ENCODE data around the gene RCN1.
A peak's percentile ranks its signal among the peaks of the same experiment; 100 is the strongest.

Gene RCN1

DNA sequence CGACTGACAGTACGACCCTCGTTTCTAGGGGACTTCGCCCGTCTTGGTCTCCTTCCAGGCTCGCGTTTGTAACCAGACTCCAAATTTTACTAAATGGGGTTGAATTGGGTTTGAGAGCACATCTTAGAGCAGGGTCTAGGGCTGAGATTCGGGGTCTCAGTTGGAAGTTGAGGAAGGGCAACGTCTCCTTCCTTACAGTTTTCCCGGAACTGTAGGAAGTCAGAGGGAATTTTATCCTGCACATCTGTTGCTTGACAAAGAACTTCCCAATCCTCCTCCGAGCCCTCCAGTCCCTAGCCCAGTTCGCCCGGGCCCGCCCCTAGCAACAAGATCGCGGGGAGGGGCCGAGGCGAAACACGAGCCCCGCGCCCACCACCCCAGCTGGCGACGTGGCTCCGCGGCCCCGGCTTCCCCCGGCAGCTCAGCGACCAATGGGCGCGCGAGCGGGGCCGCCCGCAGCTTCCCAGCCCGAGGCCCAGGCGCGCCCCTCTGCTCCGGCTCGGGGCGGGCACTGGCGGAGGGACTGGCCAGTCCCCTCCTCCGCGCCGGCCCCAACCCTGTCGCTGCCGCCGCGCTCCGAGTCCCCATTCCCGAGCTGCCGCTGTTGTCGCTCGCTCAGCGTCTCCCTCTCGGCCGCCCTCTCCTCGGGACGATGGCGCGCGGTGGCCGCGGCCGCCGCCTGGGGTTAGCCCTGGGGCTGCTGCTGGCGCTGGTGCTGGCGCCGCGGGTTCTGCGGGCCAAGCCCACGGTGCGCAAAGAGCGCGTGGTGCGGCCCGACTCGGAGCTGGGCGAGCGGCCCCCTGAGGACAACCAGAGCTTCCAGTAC, at the start of gene RCN1:
Gene RCN1 (plus strand): TSS at position 530 of the 826 bp plus-strand sequence. CDS start 123 bp downstream, at position 653.
- no peaks in the 10 kb centered on the region for H3K9me3 ChIP-seq (ENCODE audit: control insufficient read depth, insufficient read depth, low read length)
- H3K36me3 ChIP-seq (ENCODE audit: control insufficient read depth, insufficient read depth, low read length), result no peaks in the 10 kb centered on the region
- H3K4me1 ChIP-seq (ENCODE audit: control insufficient read depth, insufficient read depth, low read length), result peaks cover 1% of the 10 kb centered on the region; the same call in 1 of the 2 replicates
- no peak within 1 kb of the TSS for H3K27ac ChIP-seq (ENCODE audit: low read length)
- H3K4me3 ChIP-seq (ENCODE audit: low read length), result peak within 1 kb of the TSS; percentile 88
- no CpG with 5 or more reads among the region's 79 CpGs for WGBS (ENCODE audit: insufficient coverage, insufficient read length)
- H3K27me3 ChIP-seq (ENCODE audit: control insufficient read depth, insufficient read depth, low read length), result no peaks in the 10 kb centered on the region
- peak; percentile 50 for DNase-seq (ENCODE audit: low read depth, low spot score)

DNA sequence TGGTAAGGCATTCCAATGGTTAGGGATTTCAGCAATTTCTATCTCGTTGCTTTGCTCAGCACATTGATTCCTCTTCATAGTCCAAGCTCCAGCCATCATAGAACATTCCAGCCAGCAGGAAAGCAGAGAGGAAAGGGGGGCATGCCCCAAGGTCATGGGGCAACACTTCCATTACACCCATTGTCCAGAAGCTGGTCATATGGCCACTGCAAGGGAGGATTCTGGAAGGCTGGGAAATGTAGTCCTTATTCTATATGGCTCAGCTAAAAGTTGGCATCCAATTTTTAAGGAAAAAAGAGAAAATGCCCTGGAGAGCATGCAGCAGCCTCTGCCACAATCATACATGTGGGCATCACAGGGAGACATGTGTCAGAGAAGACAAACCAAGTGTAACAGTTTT, 47.1 kb upstream of the RCN1 start:
- no peaks in the 10 kb centered on the region for H3K9me3 ChIP-seq (ENCODE audit: control insufficient read depth, insufficient read depth, low read length)
- no peaks in the 10 kb centered on the region for H3K4me1 ChIP-seq (ENCODE audit: control insufficient read depth, insufficient read depth, low read length)
- H3K27ac ChIP-seq (ENCODE audit: low read length), result no peak overlapping the region
- no peaks in the 10 kb centered on the region for H3K27me3 ChIP-seq (ENCODE audit: control insufficient read depth, insufficient read depth, low read length)
- H3K36me3 ChIP-seq (ENCODE audit: control insufficient read depth, insufficient read depth, low read length), result no peaks in the 10 kb centered on the region
- DNase-seq (ENCODE audit: low read depth, low spot score), result no peak
- WGBS (ENCODE audit: insufficient coverage, insufficient read length), result no CpG with 5 or more reads among the region's 1 CpG
- no peak overlapping the region for H3K4me3 ChIP-seq (ENCODE audit: low read length)

DNA sequence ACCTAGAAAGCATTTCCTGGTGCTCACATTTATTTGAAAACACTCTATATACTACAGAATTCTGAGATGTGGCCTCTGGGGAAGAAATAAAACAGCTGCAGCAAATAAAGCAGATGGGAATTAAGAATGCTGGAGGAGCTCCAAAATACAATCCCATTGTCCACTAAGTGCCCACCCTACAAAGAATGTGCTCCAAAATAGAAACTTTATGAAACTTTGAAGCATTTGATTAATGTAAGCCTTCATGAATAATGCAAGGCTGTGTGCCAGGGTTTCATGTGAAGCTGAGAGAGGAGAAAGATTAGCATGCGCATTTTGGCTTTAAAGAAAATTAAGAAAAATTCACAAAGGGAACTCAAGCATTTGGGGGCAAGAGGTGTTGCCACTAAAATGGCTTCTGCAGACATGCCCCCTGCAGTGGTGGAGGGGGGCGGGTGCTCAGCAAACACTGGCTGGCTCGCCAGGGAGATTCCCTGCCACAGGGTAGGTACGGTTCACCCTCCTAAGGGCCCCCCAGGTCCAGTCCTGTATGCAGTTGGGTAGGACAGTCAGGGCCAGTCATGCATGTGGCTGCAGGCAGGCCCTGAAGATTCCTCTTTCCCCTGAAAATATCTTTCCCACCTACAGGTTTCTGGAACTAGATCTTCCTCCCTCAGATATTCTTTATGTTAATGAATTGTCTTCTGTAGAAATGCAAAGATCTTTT, 46.6 kb upstream of the RCN1 start:
- no peak for DNase-seq (ENCODE audit: low read depth, low spot score)
- Histone ChIP-seq H3K4me3 (ENCODE audit: low read length) (no peak overlapping the region), H3K27me3 (ENCODE audit: control insufficient read depth, insufficient read depth, low read length) (no peaks in the 10 kb centered on the region), H3K4me1 (ENCODE audit: control insufficient read depth, insufficient read depth, low read length) (no peaks in the 10 kb centered on the region), H3K27ac (ENCODE audit: low read length) (no peak overlapping the region), H3K36me3 (ENCODE audit: control insufficient read depth, insufficient read depth, low read length) (no peaks in the 10 kb centered on the region), H3K9me3 (ENCODE audit: control insufficient read depth, insufficient read depth, low read length) (no peaks in the 10 kb centered on the region)
- WGBS (ENCODE audit: insufficient coverage, insufficient read length), result no CpG with 5 or more reads among the region's 4 CpGs

DNA sequence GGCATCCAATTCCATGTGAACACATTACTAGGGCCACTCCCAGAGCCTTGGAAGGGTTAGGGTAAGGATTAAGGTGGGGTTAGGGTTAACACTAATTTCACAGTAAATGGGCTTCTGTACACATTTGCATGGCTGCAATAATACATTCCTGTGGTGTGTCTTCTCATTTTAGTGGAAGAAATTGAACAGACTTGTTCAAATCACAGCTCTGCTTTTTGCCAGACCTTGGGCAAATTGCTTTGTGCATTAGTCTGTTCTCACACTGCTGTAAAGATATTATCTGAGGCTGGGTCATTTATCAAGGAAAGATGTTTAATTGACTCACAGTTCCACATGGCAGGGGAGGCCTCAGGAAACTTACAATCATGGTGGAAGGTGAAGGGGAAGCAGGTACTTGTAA, 45.4 kb upstream of the RCN1 start:
- H3K27ac ChIP-seq (ENCODE audit: low read length), result no peak overlapping the region
- H3K4me1 ChIP-seq (ENCODE audit: control insufficient read depth, insufficient read depth, low read length), result no peaks in the 10 kb centered on the region
- no peaks in the 10 kb centered on the region for H3K27me3 ChIP-seq (ENCODE audit: control insufficient read depth, insufficient read depth, low read length)
- H3K4me3 ChIP-seq (ENCODE audit: low read length), result no peak overlapping the region
- H3K36me3 ChIP-seq (ENCODE audit: control insufficient read depth, insufficient read depth, low read length), result no peaks in the 10 kb centered on the region
- no peaks in the 10 kb centered on the region for H3K9me3 ChIP-seq (ENCODE audit: control insufficient read depth, insufficient read depth, low read length)
- DNase-seq (ENCODE audit: low read depth, low spot score), result no peak

DNA sequence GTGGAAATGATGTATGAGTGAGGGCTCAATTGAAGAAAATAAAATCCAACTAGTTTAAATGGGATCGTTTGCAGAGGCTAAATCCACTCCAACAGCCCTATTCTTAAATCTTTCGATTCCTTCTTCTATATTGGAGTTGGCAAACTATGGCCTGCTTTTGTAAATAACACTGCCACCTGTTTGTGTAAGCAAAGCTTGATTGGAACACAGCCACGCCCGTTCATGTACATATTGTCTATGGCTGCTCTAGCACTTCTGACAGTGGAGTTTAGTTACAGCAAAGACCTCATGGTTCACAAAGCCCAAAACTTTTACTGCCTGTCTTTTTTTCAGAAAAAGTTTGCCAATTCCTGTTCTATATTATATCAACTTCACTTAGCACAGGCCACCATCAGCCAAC, 40.6 kb upstream of the RCN1 start:
- no peak for DNase-seq (ENCODE audit: low read depth, low spot score)
- Histone ChIP-seq H3K36me3 (ENCODE audit: control insufficient read depth, insufficient read depth, low read length) (no peaks in the 10 kb centered on the region), H3K27me3 (ENCODE audit: control insufficient read depth, insufficient read depth, low read length) (no peaks in the 10 kb centered on the region), H3K4me1 (ENCODE audit: control insufficient read depth, insufficient read depth, low read length) (no peaks in the 10 kb centered on the region), H3K4me3 (ENCODE audit: low read length) (no peak overlapping the region), H3K9me3 (ENCODE audit: control insufficient read depth, insufficient read depth, low read length) (no peaks in the 10 kb centered on the region), H3K27ac (ENCODE audit: low read length) (no peak overlapping the region)
- no CpG with 5 or more reads among the region's 4 CpGs for WGBS (ENCODE audit: insufficient coverage, insufficient read length)

DNA sequence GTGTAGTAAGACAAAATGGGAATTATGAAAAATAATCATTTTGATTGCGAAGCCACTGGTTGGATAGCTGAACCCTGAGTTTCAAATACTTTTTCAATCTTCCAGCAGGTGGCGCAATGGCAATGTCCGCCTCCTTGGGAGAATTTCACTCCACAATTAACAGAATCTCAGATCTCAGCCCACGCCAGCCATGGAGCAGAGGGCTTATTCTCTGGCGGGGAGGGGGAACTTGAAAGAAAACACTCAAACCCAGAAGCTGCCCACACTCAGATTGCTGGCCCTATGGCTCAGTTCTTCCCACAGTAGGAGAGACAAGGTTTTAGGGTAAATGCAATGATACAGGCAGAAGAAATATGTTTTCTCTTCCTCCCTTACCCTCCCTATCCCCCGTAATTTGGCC, 38.7 kb upstream of the RCN1 start:
- Histone ChIP-seq H3K4me3 (ENCODE audit: low read length) (no peak overlapping the region), H3K4me1 (ENCODE audit: control insufficient read depth, insufficient read depth, low read length) (no peaks in the 10 kb centered on the region), H3K36me3 (ENCODE audit: control insufficient read depth, insufficient read depth, low read length) (no peaks in the 10 kb centered on the region), H3K27me3 (ENCODE audit: control insufficient read depth, insufficient read depth, low read length) (no peaks in the 10 kb centered on the region), H3K27ac (ENCODE audit: low read length) (no peak overlapping the region), H3K9me3 (ENCODE audit: control insufficient read depth, insufficient read depth, low read length) (no peaks in the 10 kb centered on the region)
- WGBS (ENCODE audit: insufficient coverage, insufficient read length), result no CpG with 5 or more reads among the region's 6 CpGs
- no peak for DNase-seq (ENCODE audit: low read depth, low spot score)

DNA sequence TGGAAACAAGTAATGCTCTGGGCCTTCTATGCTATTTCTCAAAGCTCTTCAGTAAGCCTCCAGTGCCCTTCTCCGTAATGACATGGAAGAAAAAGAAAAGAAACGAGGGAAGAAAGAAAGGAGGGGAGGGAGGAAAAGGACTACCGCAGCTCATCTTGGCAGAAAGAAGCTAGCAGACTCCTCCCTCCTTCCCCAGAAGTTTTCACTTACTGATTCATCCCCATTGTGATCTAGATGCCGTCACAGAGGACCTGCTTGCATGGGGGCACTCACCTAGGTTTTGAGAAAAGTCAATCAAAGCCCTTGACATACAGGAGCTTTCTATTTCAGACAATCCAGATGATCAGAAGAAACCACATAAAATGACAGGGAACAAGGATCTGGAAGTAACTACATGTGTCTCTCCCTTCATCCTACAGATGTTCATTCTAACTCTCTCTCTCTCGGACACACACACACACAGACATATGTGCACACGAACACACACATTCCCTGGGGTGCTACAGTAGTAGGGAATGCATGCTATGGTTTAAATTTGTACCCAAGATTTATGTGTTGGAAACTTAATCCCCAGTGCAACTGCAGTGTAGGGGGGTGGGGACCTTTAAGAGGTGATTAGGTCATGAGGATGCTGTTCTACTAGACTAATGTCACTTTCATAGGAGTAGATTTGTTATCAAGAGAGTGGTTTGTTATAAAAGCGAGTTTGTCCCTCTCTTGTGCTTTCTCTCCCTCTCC, 37.6 kb upstream of the RCN1 start:
- H3K9me3 ChIP-seq (ENCODE audit: control insufficient read depth, insufficient read depth, low read length), result no peaks in the 10 kb centered on the region
- no peak for DNase-seq (ENCODE audit: low read depth, low spot score)
- H3K36me3 ChIP-seq (ENCODE audit: control insufficient read depth, insufficient read depth, low read length), result no peaks in the 10 kb centered on the region
- no peaks in the 10 kb centered on the region for H3K4me1 ChIP-seq (ENCODE audit: control insufficient read depth, insufficient read depth, low read length)
- no peak overlapping the region for H3K27ac ChIP-seq (ENCODE audit: low read length)
- WGBS (ENCODE audit: insufficient coverage, insufficient read length), result no CpG with 5 or more reads among the region's 7 CpGs
- H3K27me3 ChIP-seq (ENCODE audit: control insufficient read depth, insufficient read depth, low read length), result no peaks in the 10 kb centered on the region
- H3K4me3 ChIP-seq (ENCODE audit: low read length), result no peak overlapping the region

DNA sequence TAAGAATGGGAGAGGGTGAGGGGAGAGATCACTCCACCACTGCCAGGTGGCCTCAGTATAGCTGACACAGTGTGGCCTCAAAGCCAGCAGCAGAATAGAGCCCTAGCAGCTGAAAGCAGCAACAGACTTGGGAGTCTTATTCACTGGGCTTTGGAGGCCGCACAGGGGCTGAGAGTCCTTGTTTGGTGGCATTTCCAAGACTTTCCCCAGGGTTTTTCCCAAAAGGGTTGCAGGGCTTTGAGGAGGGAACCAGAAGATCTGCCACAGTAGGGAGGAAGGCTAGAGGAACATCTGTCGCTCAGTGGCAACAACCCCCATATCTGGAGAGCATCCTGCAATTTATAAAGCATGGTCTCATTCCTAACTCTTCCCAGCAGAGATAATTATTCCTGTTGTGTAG, 35.0 kb upstream of the RCN1 start:
- no peaks in the 10 kb centered on the region for H3K4me1 ChIP-seq (ENCODE audit: control insufficient read depth, insufficient read depth, low read length)
- H3K36me3 ChIP-seq (ENCODE audit: control insufficient read depth, insufficient read depth, low read length), result no peaks in the 10 kb centered on the region
- H3K27ac ChIP-seq (ENCODE audit: low read length), result no peak overlapping the region
- WGBS (ENCODE audit: insufficient coverage, insufficient read length), result no CpG with 5 or more reads among the region's 2 CpGs
- no peaks in the 10 kb centered on the region for H3K27me3 ChIP-seq (ENCODE audit: control insufficient read depth, insufficient read depth, low read length)
- H3K4me3 ChIP-seq (ENCODE audit: low read length), result no peak overlapping the region
- no peak for DNase-seq (ENCODE audit: low read depth, low spot score)
- no peaks in the 10 kb centered on the region for H3K9me3 ChIP-seq (ENCODE audit: control insufficient read depth, insufficient read depth, low read length)

DNA sequence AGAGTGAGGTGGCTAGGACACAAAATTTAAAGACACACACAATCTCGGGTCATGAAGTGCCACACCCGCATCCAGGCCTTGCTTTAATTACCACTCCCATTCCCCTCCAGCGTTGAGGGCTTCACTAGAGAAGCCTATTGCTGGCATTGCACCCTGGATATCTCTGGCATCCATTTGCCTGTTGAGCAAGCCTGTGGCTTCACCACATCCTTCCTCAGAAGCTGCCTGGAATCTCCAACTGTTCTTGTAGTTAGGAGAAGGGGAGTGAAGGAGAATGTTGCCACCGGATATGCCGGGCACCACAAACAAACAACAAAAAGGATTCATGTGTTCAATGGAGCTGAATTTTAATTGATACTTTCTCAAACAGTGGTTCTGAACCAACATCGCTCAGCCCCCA, 34.4 kb upstream of the RCN1 start:
- no peak overlapping the region for H3K4me3 ChIP-seq (ENCODE audit: low read length)
- no peaks in the 10 kb centered on the region for H3K27me3 ChIP-seq (ENCODE audit: control insufficient read depth, insufficient read depth, low read length)
- no peaks in the 10 kb centered on the region for H3K9me3 ChIP-seq (ENCODE audit: control insufficient read depth, insufficient read depth, low read length)
- no peak for DNase-seq (ENCODE audit: low read depth, low spot score)
- WGBS (ENCODE audit: insufficient coverage, insufficient read length), result no CpG with 5 or more reads among the region's 6 CpGs
- H3K4me1 ChIP-seq (ENCODE audit: control insufficient read depth, insufficient read depth, low read length), result no peaks in the 10 kb centered on the region
- H3K27ac ChIP-seq (ENCODE audit: low read length), result no peak overlapping the region
- H3K36me3 ChIP-seq (ENCODE audit: control insufficient read depth, insufficient read depth, low read length), result no peaks in the 10 kb centered on the region

DNA sequence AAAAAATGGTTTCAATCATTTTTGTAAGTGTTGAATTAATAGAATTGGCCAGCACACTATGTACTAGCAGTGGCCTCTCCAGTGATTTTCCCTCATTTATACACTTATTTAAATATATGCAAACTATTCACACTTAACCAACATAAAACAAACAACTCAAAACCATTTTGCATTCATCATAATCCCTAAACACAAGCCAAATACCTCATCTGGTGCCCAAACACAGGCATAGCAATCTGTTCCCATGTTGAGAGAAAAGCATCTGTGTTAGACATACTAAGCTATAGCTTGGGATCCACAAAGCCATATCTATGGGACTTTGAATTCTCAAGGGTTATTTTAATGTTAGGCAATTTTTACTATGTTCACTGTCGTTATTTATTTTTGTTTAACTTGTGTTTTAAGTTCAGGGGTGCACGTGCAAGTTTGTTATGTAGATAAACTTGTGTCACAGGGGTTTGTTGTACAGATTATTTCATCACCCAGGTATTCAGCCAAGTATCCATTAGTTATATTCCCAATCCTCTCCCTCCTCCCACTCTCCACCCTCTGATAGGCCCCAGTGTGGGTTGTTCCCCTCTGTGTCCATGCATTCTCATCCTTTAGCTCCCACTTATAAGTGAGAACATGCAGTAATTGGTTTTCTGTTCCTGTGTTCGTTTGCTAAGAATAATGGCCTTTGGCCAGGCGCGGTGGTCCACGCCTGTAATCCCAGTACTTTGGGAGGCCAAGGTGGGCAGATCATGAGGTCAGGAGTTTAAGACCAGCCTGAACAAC, 31.0 kb upstream of the RCN1 start:
- no CpG with 5 or more reads among the region's 6 CpGs for WGBS (ENCODE audit: insufficient coverage, insufficient read length)
- Histone ChIP-seq H3K36me3 (ENCODE audit: control insufficient read depth, insufficient read depth, low read length) (no peaks in the 10 kb centered on the region), H3K27me3 (ENCODE audit: control insufficient read depth, insufficient read depth, low read length) (no peaks in the 10 kb centered on the region)

More for the DNA sequence above, 31.0 kb upstream of the RCN1 start:
- Histone ChIP-seq H3K4me3 (ENCODE audit: low read length) (no peak overlapping the region), H3K27ac (ENCODE audit: low read length) (no peak overlapping the region), H3K9me3 (ENCODE audit: control insufficient read depth, insufficient read depth, low read length) (no peaks in the 10 kb centered on the region), H3K4me1 (ENCODE audit: control insufficient read depth, insufficient read depth, low read length) (no peaks in the 10 kb centered on the region)
- no peak for DNase-seq (ENCODE audit: low read depth, low spot score)

All from iPS DF 6.9 (cell line).